HG02623 (cell line): ENCODE data around the gene KCTD14.
"Not testable (repeated sequence)": the region's sequence is repeated elsewhere in the genome, so short reads cannot be mapped to it uniquely, and the experiment has no call there.

Experiments used
- ATAC-seq: cut with Tn5 transposase; IDR thresholded peaks from one replicate; pipeline ENCODE4 v1.9.1; 2021; ENCODE audit warnings: moderate library complexity; ENCODE audit not compliant: unreplicated experiment

Gene KCTD14

DNA sequence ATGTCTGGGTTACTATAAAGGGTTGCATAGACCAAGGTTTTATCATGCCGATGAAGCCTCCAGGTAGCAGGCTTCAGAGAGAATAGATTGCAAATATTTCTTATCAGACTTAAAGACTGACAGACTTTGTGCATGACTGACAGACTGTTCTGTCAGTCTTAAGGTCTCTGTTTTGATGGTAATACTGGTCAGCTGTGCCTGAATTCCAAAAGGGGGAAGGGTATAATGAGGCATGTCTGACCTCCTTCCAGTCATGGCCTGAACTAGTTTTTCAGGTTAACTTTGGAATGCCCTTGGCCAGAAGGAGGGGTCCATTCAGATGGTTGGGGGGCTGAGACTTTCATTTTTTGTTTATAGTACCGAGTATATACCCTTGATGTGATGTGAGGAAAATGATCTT is 4.7 kb upstream of the KCTD14 start:
- ATAC-seq = no peak

DNA sequence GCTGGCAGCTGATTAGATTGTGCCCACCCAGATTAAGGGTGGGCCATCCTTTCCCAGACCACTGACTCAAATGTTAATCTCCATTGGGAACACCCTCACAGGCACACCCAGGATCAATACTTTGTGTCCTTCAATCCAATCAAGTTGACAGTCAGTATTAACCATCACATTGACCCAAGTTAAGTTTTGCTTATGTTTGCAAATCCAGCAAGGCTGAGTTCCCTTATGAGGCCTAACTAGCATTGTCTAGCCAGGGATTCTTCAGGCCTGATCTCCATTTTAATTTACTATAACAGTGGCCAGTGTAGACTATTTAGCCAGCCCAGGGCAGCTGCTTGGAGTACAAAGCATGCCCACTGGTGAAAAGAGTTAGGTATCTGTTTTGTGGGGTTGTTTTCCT is 2.3 kb upstream of the KCTD14 start:
- ATAC-seq = no peak

DNA sequence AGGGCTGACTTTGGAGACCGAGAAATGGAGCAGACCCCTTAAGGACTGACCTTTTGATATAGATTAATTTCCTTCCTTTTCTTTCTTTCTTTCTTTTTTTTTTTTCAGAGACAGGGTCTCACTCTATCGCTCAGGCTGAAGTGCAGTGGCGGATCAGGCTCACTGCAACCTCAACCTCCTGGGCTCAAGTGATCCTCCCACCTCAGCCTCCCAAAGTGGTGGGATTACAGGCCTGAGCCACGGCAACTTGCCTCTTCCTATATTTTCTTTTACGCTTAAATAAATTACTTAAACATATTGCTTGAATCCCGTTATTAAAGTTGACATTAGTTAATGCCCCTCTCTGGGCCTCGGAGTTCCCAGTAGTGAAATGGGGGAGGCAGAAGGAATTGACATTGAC is 350 bp upstream of the KCTD14 start:
- ATAC-seq = no peak

DNA sequence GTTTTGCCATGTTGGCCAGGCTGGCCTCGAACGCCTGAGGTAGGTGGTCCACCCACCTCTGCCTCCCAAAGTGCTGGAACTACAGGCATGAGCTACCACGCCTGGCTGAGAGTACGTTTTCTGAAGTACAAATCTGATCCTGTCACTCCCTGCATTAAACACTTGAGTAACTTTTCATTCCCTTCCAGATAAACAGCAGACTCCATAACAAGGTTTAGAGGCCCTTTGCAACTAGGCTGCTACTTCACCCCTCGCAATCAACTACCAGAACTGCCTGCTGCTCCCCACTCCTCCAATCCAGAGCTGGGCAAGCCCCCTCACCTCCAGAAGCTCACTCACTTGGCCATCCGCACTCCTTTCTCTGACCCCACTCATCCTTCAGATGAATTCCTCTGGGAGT is 1.5 kb downstream of the KCTD14 start:
- ATAC-seq = no peak

DNA sequence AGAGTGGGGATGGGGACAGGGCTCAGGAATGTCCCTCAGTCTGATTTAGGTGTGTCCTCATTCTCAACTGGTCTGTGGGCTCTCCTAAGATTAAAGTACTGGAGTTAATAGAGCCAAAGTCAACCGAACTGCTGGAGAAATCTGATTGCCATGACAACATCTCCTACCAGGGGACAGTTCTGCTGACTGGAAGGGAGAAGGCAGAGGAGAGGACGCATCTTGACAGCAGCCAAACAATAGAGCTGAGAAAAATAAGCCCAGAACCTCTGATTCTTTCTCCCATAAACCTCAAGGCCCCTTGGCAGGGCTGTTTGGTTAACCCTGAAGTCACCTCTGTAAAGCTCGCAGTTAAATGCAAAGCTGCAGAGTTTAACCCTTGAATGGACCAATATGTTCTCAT is 2.8 kb downstream of the KCTD14 start:
- no peak for ATAC-seq

DNA sequence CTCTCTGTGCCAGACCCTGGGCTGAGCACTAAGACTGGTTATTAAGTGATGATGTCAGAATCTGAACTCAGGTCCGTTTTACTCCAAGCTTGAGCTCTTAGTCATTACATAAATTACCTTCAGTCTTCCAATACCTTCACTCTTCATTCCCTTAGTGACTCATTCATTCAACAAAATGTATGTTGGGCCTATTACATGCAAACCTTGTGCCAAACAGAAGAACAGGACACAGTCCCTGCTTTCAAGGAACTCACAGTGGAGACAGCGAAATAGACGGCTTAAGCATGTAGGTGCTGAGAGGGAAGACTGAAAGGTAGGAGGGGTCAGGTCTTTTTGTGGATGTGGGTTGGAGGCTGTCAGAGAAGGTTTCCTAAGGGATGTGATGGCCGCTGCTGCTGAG is 3.3 kb downstream of the KCTD14 start:
- ATAC-seq = no peak

DNA sequence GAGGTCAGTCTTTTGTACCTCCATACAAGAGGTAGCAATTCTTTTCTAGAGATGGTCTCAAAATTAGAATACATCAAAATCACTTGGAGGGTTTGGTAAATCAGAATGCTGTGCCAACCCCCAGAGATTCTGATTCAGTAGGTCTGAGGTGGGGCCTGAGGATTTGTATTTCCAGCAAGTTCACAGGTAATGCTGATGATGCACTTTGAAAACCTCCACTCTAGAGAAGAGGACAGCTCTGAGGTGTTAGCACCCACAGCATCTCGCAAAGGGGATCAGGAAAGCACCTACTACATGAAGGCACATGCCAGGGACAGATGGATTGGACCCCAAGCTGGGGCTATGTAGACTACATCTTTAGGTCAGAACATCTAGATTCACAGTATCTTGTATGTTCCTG is 7.2 kb downstream of the KCTD14 start:
- ATAC-seq = no peak

DNA sequence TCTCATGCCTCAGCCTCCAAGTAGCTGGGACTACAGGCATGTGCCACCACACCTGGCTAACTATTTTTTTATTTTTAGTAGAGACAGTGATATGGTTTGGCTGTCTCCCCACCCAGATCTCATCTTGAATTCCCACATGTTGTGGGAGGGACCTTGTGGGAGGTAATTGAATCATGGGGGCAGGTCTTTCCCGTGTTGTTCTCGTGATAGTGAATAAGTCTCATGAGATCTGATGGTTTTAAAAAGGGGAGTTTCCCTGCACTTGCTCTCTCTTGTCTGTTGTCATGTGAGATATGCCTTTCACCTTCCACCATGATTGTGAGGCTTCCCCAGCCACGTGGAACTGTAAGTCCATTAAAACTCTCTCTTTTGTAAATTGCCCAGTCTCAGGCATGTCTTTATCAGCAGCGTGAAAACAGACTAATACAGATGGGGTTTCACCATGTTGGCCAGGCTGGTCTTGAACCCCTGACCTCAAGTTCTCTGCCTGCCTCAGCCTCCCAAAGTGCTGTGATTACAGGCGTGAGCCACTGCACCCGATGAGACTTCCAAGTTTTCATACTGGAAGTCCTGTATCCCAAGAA is 8.0 kb downstream of the KCTD14 start:
- ATAC-seq = not testable (repeated sequence)

DNA sequence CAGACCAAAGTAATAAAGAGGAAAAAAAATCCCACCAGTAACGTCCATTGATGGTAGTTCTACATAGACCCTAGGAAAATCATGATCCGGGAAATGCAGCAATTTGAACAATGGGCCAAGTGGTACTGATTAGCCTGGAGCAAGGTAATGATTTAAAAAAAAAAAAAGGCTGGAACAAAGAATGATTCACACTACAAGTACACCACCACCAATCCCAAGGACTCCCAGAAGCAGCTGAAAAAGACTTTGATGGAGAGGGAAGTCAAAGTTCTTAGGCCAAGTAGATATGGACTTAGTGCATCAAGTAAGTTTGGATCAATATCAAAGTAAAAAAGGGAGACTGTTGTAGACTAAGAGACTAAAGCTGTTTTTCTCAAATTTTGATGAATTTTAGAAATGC is 11.8 kb downstream of the KCTD14 start:
- no peak for ATAC-seq

DNA sequence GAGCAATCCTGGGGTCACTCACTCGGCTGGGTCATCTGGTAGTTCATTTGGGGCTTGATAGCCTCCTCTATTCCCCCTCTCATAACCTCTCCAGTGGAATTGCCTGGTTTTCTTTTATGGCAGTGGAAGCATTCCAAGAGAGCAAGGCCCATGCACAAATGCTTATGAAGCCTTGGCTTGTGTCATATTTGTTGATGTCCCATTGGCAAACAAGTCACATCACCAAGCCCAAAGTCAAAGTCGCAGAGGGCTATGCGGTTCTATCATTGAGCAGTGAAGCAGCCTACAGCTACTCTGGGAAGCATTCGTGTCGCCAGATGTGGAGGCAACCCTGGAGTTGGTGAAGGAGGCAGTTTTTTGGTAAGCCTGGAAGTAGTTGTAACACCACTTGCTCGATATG is 12.3 kb downstream of the KCTD14 start:
- ATAC-seq = no peak

DNA sequence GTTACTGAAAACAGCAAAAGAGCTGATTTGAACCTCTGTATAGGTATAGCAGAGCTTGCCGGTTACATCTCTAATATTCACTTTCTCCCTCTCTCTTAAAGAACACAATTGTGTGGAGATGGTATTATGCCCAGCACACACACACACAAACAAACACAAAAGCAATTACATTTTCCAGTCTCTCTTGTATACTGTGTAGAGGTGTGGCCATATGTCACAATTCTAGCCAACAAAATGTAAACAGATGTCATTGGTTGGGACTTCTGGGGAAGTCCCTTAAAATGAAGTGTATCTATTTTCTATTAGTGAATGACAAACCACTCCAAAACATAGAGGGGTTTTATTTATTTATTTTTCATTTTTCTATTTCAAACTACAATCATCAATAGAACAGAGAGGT is 12.8 kb downstream of the KCTD14 start:
- ATAC-seq = no peak

DNA sequence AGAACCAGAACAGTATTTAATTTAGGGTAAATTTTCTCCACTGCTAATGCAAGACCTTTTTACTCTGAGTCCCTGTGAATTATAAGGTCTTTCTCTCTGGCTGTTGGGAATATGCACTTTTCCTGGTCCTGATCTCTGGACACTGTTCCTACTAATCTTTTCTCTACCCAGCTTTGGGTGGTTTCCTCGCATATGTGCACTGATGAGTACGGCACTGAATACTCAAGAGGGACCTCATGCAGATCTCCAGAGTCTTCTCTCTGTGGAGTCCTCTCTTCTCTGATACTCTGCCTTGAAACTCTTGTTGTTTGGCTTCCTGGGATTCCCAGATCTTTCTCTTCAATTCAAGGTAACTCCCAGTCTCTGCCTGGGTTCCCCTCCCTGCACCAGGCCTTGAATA is 14.0 kb downstream of the KCTD14 start:
- no peak for ATAC-seq

DNA sequence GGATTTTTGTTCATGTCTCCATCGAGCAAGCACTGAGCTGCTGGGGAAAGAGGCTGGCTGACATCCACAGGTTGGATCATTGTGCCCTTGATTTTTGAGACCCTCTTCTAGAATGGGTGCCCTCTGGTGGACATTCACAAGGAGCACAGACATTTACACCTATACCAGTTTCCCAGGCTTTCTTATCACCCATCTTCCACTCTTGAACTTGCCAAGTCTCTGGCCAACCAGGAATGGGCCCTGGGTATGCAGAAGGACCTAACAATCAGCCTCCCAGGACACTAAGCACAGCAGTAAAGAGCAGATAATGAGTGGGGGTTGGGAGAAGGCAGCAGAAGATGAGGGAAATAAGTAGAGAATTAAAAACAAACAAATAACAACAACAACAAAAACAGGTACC is 22.9 kb downstream of the KCTD14 start:
- peak; percentile 64 for ATAC-seq

DNA sequence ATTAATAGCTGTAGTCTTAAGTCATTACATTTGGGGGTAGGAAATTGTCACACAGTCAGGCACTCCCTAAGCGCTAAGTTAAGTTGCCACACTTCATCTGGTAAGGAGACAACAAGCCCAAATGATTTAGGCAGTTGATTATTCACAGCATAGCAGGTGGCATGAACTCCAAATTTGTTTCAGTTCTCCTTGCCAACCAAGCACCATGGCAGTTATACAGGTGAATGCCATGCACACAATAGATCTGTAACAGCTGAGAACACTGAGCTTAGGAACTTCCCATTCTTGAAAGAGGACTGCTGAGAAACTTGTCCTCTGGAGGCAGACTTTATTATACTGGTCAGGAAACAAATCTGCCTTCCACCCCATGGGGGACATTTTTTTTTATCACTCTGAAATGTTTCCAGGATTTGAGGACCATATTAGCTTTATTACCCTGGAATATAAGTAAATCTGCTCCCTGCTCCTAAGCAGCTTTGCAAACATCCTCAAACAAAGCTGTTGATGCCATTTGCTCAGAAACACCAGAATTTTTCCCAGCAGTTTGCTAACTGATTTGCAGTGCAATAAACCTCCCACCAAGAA is 23.5 kb downstream of the KCTD14 start:
- no peak for ATAC-seq

DNA sequence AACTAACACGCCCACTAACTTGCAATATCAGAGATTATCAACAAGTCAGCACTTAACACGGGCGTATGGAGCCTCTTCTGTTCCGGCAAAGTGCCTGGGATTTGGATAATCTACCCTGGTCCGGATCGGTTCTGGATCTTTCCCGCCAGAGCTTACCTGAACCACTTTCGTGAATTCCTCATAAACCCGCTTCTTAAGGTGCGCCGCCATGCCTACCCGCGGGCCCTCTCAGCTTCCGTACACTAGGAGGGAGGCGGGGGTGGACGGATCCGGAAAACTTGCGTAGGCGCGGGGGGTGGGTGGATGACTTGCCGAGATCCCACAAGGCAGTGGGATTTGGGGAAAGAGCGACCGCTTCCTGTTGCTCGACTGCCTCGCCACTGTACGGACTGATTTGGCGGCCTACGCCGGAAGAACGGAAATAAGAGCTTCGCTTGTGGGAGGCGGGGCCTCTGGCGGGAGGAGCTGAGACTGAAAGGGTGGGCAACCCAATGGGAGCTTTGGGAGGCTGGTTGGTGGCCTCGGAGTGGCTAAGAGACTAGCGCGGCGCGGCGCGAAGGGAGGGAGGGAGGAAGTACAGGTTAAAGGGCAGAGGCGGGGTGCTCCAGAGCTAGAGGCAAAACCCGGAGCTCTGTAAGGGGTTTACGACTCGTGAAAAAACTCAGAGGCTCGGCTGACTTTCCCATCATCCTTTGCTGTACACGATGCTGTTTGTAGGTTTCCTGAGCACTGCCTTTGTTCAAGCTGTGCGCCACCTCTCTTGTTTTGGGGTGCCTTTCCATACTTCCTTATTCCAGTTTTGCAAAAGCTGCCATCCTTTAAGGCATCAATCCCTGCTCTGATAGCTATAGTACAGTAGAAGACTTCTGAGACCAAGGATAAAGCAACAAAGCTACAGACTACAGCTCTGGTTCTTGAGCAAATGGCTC is 28.4 kb downstream of the KCTD14 start, which contains the start of gene INTS4:
Gene INTS4, minus strand, starts transcription at position 235 of the 929 bp plus-strand sequence. Its CDS starts 25 bp downstream, at position 210.
- peak; percentile 98 for ATAC-seq

DNA sequence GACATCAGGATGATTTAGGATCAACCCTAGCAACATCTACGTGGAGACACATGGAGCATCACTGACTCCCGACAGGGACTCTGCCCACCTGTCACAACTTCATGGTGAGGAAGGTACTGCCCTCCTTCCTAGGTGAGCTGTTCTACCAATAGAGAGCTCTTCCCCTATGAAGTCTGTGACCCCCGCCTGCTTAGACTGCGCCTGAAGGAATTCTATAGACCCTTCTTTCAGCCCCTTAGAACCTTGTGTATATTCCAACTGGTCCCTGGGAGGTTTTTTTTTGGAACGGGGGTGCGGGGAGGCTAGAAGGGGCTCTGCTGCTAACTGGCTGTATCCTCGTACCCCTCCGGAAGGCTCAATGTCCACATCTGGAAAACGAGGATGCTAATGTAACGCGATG is 29.2 kb downstream of the KCTD14 start:
- no peak for ATAC-seq

DNA sequence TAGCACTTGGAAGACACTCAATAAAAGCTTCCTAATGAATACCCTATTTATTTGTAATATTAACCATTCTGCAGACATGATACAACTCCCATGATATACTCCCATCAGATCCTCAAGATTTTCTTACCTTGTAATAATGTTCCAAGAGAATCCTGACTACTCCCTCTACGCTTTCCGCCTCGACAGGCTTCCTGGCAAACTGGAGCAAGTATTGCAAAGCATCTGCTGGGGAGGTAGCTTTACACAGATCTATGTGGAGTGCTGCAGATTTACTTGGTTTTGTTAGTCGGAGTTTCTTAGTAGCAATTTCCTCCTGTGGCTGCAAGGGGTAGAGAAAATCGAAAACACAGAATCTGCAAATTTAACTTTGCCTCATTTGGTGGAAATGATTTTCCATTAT is 32.1 kb downstream of the KCTD14 start:
- no peak for ATAC-seq

DNA sequence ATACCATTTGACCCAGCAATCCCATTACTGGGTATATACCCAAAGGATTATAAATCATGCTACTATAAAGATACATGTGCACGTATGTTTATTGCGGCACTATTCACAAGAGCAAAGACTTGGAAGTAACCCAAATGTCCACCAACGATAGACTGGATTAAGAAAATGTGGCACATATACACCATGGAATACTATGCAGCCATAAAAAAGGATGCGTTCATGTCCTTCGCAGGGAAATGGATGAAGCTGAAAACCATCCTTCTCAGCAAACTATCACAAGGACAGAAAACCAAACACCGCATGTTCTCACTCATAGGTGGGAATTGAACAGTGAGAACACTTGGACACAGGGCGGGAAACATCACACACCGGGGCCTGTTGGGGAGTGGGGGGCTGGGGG is 36.6 kb downstream of the KCTD14 start:
- ATAC-seq = not testable (repeated sequence)

DNA sequence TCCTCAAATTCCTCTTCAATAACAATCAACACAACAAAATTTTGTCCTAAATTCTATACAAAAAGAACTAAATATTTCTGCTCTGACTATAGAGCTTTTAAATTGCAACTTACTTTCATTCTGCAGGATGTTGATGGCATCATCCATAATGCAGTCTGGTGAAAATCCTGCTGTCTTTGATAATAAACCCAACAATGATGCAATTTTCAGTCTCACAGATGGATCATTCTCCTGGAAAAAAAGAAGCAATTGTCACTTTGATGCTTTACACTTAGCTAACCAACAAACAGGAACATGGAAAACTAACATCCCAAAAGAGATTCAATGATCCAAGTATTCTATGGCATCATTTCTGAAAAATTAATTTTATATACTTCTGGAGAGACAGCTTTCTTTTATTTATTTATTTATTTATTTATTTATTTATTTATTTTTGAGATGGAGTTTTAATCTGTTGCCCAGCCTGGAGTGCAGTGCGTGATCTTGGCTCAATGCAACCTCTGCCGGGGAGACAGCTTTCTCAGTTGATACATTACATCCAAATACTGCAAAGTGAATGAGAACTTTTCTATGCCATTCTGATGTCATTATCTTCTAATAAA is 41.6 kb downstream of the KCTD14 start:
- ATAC-seq = no peak

DNA sequence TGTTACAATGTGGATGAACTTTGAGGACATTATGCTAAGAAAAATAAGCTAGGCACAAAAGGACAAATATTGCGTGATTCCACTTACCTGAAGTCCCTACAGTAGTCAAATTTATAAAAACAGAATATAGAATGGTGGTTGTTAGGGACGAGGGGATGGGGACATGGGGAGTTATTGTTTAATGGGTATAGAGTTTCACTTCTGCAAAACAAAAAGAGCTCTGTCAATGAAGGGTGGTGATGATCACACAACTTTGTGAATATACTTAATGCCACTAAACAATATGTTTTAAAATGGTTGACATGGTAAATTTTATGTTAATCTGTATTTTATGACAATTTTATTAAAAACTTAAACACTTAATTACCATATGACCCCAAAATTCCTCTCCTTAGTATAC is 54.7 kb downstream of the KCTD14 start:
- no peak for ATAC-seq

DNA sequence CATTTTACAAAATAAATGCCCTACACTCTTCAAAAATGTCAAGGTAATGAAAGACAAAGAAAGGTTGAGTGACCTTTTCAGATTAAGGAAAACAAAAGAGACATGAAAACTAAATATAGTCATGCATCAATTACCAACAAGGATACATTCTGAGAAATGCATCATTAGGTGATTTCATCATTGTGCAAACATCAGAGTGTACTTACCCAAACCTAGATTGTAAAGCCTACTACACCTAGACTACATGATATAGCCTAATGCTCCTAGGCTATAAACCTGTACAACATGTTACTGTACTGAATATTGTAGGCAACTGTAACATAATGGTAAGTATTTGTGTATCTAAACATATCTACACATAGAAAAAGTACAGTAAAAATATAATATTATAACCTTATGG is 55.3 kb downstream of the KCTD14 start:
- ATAC-seq = no peak

DNA sequence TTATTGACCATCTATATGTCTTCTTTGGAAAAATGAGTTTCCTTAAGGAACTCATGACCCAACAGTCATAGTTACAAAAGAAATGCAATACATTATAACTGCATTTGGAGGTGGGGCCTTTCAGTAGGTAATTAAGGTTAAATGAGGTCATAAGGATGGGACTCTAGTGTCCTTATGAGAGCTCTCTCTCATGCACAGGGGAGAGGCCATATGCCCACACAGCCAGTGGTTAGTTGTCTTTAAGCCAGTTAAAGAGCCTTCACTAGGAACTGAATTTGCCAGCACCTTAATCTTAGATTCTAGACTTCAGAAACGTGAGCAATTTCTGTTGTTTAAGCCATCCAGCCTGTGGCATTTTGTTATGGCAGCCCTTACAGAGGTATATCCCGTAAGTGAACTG is 56.0 kb downstream of the KCTD14 start:
- no peak for ATAC-seq
